DND-41 (cell line): ENCODE measurements around the gene ULK1.
"Not testable (repeated sequence)": the region's sequence is repeated elsewhere in the genome, so short reads cannot be mapped to it uniquely, and the experiment has no call there.

Source experiments
- ATAC-seq: fragments of 200-7000 bp; cut with Tn5 transposase; 3 replicates; pipeline ENCODE4 v1.9.1; 2021; ENCODE audit warnings: low read depth; ENCODE audit not compliant: insufficient read depth
- DNase-seq: peaks from one replicate; pipeline ENCODE4 v3.0.0-alpha.2; 2020
- H2AFZ ChIP-seq: 2 replicates; pipeline ENCODE4 v1.6.0; 2012; ENCODE audit warnings: low read depth, low read length
- H3K27ac ChIP-seq: 2 replicates; pipeline ENCODE4 v1.5.1; 2012; ENCODE audit warnings: low read length, inconsistent platforms
- H3K27me3 ChIP-seq: fragments of 200-600 bp; sonication (generic); 2 replicates; pipeline ENCODE4 v1.6.0; 2012; ENCODE audit warnings: low read length, mild to moderate bottlenecking, inconsistent platforms; ENCODE audit not compliant: insufficient read depth, poor library complexity
- H3K36me3 ChIP-seq: 2 replicates; pipeline ENCODE4 v1.5.1; 2012; ENCODE audit warnings: low read length, inconsistent platforms; ENCODE audit not compliant: insufficient read depth
- H3K4me1 ChIP-seq: 2 replicates; pipeline ENCODE4 v1.5.1; 2012; ENCODE audit warnings: mild to moderate bottlenecking, low read length; ENCODE audit not compliant: insufficient read depth
- H3K4me2 ChIP-seq: 2 replicates; pipeline ENCODE4 v1.6.0; 2012; ENCODE audit warnings: mild to moderate bottlenecking, moderate library complexity, low read length, inconsistent platforms; ENCODE audit not compliant: insufficient read depth
- H3K4me3 ChIP-seq, 2 experiments: fragments of 200-600 bp in 1 of 2; shearing (Covaris generic) in 1 of 2; 2 replicates each; pipeline ENCODE4 v1.5.1; 2012 to 2016; ENCODE audit warnings: inconsistent platforms in 2 of 2, low read length in 2 of 2, mild to moderate bottlenecking in 2 of 2, low read depth in 1 of 2, moderate library complexity in 1 of 2
- H3K79me2 ChIP-seq: 2 replicates; pipeline ENCODE4 v1.6.0; 2012; ENCODE audit warnings: low read length, inconsistent platforms; ENCODE audit not compliant: insufficient read depth
- H3K9ac ChIP-seq: 2 replicates; pipeline ENCODE4 v1.6.0; 2012; ENCODE audit warnings: low read depth, mild to moderate bottlenecking, inconsistent platforms, low read length, moderate library complexity
- H3K9me3 ChIP-seq: 2 replicates; pipeline ENCODE4 v1.5.1; 2012; ENCODE audit warnings: low read length, moderate library complexity, mild to moderate bottlenecking, inconsistent platforms; ENCODE audit not compliant: insufficient read depth, severe bottlenecking
- H4K20me1 ChIP-seq: 2 replicates; pipeline ENCODE4 v1.6.0; 2012; ENCODE audit warnings: low read length; ENCODE audit not compliant: insufficient read depth
- CTCF ChIP-seq: IDR thresholded peaks from 2 replicates; pipeline ENCODE4 v1.5.1; 2012; ENCODE audit warnings: borderline replicate concordance, low read length, moderate library complexity, mild to moderate bottlenecking; ENCODE audit not compliant: poor library complexity, severe bottlenecking; ENCODE audit errors: extremely low read depth
- EZH2 ChIP-seq: IDR thresholded peaks from 3 replicates; pipeline ENCODE4 v1.6.1; 2012; ENCODE audit warnings: borderline replicate concordance, low read depth, mild to moderate bottlenecking, moderate library complexity, low read length, inconsistent platforms; ENCODE audit not compliant: severe bottlenecking

Gene ULK1

GRCh38 chr12:131948166-131948712 is 53.8 kb downstream of the ULK1 start:
- Histone ChIP-seq H3K9me3 (no peaks in the 10 kb centered on the region), H4K20me1 (peaks cover 20% of the 10 kb centered on the region), H3K79me2 (peaks cover 34% of the 10 kb centered on the region), H3K4me3 (no peak overlapping the region), H3K36me3 (peaks cover 16% of the 10 kb centered on the region), H3K9ac (no peak overlapping the region), H3K27ac (no peak overlapping the region), H3K4me1 (peaks cover 20% of the 10 kb centered on the region), H2AFZ (no peak overlapping the region), H3K4me2 (no peak overlapping the region), H3K27me3 (no peaks in the 10 kb centered on the region)
- ATAC-seq, result no peak
- TF ChIP-seq EZH2, result no peak
- no peak for DNase-seq

GRCh38 chr12:131948713-131949430 is 54.5 kb downstream of the ULK1 start:
- peak overlapping the region; percentile 24 to 77; a peak in 3 of 4 replicates for H3K4me3 ChIP-seq
- not testable (repeated sequence) for DNase-seq, H3K9me3 ChIP-seq, ATAC-seq, H3K27me3 ChIP-seq, H3K36me3 ChIP-seq
- H4K20me1 ChIP-seq, result peaks cover 23% of the 10 kb centered on the region
- H3K9ac ChIP-seq, result peak overlapping the region; percentile 98
- H3K27ac ChIP-seq, result peak overlapping the region; percentile 77
- peak overlapping the region; percentile 98 for H3K4me2 ChIP-seq
- H2AFZ ChIP-seq, result peak overlapping the region; percentile 98
- peaks cover 20% of the 10 kb centered on the region for H3K4me1 ChIP-seq
- H3K79me2 ChIP-seq, result peaks cover 41% of the 10 kb centered on the region

- peak within 1 kb of the TSS; percentile 58 to 77 for H3K4me3 ChIP-seq
- ATAC-seq, result peak; percentile 90
These were observed 55.2 kb downstream of the ULK1 start, which contains the start of gene EP400 for GRCh38 chr12:131949431-131950181. Gene EP400 (plus strand): TSS chr12:131949942. CDS start chr12:131960620, 10,678 bp downstream.

More at GRCh38 chr12:131949431-131950181, 55.2 kb downstream of the ULK1 start, which contains the start of gene EP400:
- H3K4me2 ChIP-seq, result peak within 1 kb of the TSS; percentile 98
- DNase-seq, result peak; percentile 94
- H2AFZ ChIP-seq, result peak within 1 kb of the TSS; percentile 98
- H3K36me3 ChIP-seq, result peaks cover 6% of the 10 kb centered on the region
- peaks cover 30% of the 10 kb centered on the region for H4K20me1 ChIP-seq
- peak within 1 kb of the TSS; percentile 84 for H3K27ac ChIP-seq
- H3K9me3 ChIP-seq, result no peaks in the 10 kb centered on the region
- H3K4me1 ChIP-seq, result peaks cover 20% of the 10 kb centered on the region
- peak within 1 kb of the TSS; percentile 98 for H3K9ac ChIP-seq
- peaks cover 48% of the 10 kb centered on the region for H3K79me2 ChIP-seq
- H3K27me3 ChIP-seq, result no peaks in the 10 kb centered on the region
- TF ChIP-seq CTCF (peak; percentile 79), EZH2 (no peak)
